ENCODE results near the gene LACC1.

- TF ChIP-seq CTCF (IDR thresholded peaks at IDR 0.05) (no peak), EZH2 (IDR thresholded peaks at IDR 0.05; ENCODE audit: borderline replicate concordance, insufficient read depth, low read depth, low read length, poor library complexity, severe bottlenecking) (no peak)
These were observed 26.7 kb upstream of the LACC1 start for GRCh38 chr13:43852923-43853404.

All from B cell (primary cell).